HG03442 (cell line): Measurements from ENCODE around the gene STAG3.
A peak's percentile ranks its signal among the peaks of the same experiment; 100 is the strongest.
"Not testable (repeated sequence)": the region's sequence is repeated elsewhere in the genome, so short reads cannot be mapped to it uniquely, and the experiment has no call there.

Experiments
- ATAC-seq: cut with Tn5 transposase; IDR thresholded peaks from one replicate; pipeline ENCODE4 v1.9.1; 2021; ENCODE audit warnings: mild to moderate bottlenecking, moderate library complexity; ENCODE audit not compliant: unreplicated experiment

The STAG3 gene

DNA sequence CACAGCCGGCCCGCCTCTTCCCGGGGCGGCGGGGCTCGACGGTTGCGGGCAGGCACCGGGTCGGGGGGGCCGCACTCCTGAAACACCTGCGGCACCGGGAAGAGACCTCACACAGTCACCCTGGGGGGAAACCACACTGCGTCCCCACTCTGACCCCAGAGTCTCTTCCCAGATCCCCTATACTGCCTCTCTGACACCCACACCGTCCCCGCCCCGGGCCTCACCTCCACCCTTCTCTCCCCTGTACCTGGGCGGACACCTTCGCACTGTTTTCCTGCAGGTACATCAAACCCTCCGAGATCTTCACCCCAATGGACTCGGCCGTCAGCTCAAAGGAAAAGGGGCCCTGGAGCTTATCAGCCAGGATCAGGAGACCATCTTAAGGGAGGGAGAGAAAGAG, 5.9 kb upstream of the STAG3 start:
- ATAC-seq = no peak

DNA sequence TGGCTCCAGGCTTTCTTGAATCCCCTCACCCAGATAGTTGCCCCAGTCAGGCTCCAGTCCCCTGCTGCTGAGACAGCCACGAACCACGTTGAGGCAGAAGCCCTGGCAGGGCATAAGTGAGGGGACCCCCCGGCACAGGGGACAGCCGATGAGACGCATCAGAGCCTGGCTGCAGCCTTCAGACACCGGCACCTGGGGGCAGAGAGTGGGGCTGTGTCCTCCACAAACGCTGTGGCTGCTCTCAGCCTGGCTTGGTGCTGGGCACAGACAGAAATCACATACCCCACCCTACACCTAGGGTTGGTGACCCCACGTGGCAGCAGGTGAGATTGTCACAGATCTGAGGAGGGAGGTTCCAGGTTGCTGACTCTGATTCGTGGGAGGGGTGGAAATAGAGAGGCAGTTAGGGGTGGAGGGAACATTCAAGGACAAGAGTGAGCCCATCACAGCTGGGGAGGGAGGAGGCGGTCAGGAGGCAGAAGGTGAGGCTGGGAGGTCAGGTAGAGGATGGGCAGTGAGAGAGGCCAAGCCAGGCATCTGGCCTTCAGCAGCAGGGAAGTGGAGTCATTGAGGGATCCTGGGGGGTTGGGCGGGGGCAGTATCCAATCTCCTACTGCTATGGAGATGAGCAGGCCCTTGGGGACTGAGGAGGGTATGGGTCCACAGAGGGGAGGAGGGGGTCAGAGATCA, 3.8 kb upstream of the STAG3 start:
- no peak for ATAC-seq

DNA sequence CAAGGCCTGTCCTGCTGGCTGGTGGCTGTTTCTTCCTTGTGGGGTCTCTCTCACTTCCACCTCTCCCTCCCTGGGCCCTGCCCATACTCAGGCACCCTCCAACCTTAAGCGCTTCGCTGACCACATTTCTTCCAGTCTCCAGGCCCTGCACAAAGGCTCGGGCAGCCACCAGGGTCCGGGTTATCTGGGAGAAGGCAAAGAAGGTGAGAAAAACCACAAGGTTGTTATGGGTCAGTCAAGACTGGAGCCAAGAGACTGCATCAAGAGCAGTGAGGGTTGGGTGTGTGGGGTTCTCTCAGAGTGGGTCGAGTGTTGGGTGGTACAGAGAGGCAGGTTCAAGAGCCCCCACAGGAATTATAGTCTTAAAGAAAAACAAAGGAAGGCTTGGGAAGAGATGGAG, 3.1 kb upstream of the STAG3 start:
- ATAC-seq = no peak

DNA sequence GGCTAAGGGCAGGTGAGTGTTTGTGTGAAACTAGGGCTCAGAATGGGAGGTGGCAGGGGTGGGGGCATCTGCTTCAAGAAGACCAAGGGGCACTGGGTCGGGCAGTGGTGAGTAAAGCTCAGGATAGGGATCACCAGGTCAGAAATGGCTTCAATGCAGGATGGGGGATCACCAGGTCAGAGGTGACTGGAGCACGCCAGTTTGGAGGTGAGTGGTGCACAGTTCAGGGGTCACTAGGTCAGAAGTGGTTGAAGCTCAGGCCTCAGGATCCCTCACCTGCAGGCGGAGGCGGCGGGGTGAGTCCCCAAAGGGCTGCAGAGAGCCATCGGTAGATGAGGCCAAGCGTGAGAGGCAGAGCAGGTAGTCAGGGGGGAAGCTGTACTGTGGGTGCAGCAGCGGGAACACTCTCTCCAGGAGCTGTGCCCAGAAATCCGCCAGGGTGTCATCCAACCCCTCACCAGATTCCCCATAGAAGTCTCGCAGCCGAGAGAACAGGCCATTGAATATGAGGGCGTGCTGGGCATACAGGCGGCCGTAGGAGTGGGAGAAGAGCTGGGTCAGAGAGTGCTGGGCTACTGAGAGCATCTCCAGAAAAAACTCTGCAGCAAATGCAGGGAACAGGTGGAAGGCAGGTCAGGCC, 2.3 kb upstream of the STAG3 start:
- ATAC-seq = no peak

DNA sequence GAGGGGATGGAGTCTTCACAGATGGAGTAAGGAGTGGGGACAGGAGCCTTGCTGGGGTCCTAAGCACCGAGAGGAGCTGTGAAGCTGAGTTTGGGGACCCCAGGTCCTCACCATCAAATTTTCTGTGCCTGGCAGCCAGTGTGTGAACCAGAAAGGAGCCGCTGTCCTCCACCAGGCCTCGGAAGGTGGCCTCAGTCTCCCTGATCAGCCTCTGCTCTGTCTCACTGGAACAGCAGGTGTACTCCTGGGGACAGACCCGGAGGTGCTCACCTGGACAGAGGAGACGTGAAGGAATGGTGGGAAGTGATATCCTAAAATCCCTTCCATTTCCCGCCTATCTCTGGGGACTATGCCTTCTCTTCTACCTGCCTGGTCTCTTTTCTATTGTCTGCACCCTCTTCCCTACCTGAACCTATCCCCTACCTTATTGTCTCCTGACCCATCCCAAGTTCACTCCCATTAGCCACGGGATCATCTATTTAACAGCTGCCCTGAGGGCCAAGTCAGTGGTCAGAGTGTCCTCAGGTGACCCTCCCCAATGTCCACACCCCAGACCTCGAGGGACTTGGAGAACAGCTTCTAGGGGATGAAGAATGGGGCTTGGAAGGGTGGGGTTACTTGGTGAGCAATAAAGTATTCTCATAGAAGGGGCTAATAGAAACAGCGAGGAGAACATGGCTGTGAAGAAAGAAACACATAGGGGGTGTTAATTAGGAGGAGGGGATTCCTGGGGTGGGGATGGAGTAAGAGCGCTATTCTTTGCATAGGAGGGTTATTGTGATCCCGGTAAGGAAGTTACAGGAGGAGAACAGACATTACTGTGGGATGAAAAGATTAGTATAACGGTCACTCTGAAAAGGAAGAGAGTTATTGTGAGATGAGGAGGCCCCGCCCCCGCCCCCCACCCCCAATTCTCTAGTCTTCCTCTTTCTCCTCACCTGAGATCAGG, 1.3 kb upstream of the STAG3 start:
- ATAC-seq = no peak

DNA sequence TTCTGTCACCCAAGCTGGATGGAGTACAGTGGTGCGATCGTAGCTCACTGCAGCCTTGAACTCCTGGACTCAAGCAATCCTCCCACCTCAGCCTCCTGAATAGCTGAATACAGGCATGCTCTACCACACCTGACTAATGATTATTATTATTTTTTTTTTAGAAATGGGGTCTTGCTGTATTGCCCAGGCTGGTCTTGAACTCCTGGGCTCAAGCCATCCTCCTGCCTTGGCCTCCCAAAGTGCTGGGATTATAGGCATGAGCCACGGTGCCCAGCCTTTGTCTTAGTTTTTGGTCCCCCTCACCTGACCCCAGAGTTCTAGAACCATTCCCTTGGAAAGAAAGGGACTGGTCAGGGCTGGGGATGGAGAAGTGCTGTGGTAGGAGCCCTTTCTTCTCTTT, 2.4 kb downstream of the STAG3 start:
- ATAC-seq = not testable (repeated sequence)

DNA sequence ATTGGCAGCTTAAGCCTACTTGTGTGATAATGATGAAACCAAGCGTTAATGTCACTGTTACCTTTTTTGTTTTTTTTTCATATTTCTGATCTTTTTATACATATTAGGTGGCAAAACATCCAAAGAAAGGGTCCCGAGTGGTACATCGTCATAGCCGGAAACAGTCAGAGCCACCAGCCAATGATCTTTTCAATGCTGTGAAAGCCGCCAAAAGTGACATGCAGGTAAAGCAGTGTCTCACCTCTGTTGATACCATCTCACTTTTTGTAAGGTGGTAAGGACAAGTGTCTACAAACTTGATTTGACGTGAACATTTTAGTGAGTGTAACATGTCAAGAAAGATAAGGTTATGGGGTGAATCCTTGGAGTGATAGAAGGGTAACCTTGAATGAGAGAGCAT, 4.9 kb downstream of the STAG3 start:
- ATAC-seq = not testable (repeated sequence)

DNA sequence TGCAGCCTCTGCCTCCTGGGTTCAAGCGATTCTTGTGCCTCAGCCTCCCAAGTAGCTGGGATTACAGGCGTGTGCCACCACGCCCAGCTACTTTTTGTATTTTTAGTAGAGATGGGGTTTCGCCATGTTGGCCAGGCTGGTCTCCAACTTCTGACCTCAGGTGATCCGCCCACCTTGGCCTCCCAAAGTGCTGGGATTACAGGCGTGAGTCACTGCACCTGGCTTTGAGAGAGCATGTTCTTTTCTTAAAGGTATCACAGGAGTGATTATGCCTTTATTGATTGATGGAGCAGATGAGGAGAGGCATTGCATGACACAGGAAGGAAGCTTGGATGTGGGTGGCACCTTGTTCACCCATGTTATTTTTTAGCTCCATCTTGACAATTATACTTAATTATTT, 5.4 kb downstream of the STAG3 start:
- not testable (repeated sequence) for ATAC-seq

DNA sequence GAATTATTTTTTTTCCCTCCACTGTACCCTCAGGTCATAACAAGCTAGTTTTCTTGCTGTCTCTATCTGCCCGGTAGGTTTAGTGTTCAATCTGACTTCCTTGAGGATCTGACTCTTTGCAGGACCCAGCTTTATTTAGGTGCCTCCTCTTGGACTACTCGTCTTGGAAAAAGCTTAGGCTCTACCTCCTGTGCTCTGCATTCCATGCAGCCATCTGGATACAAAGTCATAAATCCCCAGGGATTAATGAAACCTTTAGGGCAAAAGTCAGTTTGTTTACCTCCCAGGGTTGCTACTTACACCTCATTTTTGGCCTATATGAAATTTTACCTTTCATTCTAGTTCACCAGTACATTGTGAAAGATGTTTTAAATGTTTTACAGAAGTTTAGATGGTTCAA, 8.0 kb downstream of the STAG3 start:
- no peak for ATAC-seq

DNA sequence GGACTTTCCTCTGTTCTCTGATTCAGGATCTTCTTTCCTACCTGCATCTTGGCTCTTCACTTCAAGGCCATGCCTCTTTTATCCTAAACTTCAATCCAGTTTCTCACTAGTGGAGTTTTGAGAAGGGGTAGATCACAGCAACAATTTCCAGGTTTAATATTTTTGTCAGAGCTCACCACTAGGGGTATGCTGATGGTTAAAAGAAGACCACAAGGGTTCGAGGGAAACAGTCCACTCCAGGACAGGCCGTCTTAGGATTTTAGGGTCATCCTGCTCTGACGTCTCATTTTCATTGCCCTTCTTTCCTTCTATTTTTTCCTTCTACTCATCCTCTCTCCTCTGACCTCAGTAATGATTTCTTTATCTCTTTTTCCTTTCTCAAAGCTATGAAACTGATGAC, 11.3 kb downstream of the STAG3 start:
- no peak for ATAC-seq

DNA sequence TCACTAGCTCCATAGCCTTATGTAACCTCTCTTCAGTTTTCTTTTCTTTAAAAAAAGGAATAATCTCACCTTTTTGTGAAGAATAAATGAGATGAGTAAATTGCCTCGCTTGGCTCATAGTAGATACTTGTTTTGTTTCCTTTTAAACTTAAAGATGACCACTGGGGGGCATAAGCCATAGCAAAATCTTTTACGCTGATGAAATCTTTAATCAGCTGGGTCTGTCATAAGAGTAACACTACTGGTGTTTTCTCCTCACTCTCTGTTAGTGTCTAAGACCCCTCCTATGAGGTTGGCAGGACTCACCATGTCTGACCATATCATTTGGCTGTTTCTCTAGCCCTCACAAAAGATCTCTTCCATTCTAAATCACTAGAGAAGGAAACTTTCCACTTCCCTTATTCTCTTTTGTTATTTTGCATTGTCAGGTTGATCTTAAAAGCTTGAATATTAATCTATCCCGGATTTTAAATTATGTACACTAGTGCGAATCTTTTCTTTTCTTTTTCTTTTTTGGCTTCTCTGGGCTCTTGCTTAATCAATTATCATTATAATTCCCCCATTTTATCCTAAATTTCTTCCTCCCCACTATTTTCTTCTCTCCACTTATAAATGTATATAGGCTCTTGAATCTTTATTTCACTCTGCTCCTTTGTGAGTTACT, 12.5 kb downstream of the STAG3 start:
- no peak for ATAC-seq

DNA sequence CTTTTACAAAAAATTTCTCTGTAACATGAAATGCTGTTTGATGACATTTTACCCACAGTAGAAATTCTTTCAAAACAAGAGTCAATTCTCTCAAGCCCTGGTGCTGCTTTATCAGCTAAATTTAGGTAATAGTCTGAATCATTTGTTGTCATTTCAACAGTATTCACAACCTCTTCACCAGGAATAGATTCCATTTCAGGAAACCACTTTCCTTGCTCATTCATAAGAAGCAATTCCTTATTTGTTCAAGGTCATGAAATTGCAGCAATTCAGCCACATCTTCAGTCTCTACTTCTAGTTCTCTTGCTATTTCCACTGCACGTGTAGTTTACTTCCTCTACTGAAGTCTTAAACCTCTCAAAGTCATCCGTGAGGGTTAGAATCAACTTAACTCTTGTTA, 14.1 kb downstream of the STAG3 start:
- ATAC-seq = no peak

DNA sequence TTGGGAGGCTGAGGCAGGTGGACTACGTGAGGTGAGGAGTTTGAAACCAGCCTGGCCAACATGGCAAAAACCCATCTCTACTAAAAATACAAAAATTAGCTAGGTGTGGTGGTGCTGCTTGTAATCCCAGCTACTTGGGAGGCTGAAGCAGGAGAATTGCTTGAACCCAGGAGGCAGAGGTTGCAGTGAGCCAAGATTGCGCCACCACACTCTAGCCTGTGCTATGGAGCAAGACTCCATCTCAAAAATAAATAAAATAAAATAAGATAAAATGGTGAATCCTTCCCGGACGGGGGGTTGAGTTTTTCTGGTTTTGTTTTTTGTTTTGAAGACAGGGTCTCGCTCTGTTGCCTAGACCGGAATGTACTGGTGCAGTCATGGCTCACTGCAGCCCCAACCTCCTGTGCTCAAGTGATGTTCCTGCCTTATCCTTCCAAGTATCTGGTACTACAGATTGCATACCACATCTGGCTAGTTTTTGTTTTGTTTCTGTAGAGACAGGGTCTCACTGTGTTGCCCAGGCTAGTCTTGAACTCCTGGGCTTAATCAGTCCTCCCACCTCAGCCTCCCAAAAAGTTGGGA, 14.7 kb downstream of the STAG3 start:
- not testable (repeated sequence) for ATAC-seq

DNA sequence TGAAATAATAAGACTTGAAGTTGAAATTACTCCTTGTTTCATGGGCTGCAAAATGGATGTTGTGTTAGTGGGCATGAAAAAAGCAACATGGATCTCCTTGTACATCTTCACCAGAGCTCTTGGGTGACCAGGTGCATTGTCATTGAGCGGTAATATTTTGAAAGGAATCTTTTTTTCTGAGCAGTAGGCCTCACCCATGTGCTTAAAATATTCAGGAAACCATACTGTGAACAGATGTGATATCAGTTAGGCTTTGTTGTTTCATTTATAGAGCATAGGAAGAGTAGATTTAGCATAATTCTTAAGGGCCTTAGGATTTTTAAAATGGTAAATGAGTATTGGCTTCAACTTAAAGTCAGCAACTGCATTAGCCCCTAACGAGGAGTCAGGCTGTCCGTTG, 15.3 kb downstream of the STAG3 start:
- ATAC-seq = no peak

DNA sequence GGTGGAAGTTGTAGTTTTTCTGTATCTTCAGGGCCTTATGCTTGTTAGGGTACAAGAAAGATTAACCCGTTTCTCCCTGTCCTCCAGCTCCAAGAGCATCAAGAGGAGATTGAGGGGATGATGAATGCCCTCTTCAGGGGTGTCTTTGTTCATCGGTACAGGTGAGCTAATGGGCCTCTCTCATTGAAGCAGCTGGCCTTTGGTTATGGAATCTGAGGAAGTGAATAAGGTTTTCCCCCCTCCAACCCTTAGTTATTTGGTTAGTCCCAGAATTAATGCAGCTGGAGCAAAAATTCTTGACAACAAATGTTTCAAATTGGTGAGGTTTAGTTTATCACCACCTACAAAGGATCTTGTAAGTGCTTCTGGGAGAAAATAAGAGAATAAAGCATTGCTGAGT, 17.5 kb downstream of the STAG3 start:
- ATAC-seq = no peak

DNA sequence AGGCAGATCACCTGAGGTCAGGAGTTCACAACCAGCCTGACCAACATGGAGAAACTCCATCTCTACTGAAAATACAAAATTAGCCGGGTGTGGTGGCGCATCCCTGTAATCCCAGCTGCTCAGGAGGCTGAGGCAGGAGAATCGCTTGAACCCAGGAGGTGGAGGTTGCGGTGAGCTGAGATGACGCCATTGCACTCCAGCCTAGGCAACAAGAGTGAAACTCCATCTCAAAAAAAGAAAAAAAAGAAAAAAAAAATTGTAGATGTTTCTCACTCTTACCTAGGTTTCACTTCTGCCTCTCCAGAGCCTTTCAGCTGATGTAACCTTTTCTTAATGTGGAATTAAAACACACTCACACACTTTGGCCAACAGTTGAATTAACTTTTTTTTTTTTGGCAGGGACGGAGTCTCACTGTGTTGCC, 18.2 kb downstream of the STAG3 start:
- not testable (repeated sequence) for ATAC-seq

DNA sequence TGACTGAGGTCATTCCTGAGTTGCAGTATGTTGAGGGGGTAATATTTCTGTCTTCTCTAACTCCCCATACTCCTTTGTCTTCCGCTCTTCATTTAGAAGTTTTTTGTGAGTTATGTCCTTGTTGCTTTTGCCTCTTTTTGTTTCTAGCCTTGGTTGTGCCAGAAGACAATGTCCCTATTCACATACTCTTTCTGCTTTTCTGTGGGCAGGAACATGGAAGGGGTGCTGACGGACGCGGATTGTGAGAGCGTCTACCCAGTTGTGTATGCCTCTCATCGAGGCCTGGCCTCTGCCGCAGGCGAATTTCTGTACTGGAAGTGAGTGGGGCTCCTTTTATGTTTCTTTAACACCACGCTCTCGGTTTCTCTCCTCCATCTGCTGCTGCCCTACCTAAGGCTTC, 20.5 kb downstream of the STAG3 start:
- ATAC-seq = no peak

DNA sequence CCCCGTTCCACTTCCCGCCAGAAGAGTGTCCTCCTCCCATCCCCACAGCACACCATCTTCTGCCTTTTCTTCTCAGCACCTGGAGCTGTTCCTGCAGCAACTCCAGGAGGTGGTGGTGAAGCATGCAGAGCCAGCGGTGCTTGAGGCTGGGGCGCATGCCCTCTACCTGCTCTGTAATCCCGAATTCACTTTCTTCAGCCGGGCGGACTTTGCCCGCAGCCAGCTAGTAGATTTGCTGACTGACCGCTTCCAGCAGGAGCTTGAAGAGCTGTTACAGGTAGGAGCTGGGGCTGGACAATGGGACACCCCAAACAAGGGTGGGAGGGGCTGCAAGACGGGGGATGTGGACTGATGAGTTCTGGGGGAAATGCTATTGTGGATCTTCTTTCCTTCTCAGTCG, 23.0 kb downstream of the STAG3 start:
- ATAC-seq = no peak

DNA sequence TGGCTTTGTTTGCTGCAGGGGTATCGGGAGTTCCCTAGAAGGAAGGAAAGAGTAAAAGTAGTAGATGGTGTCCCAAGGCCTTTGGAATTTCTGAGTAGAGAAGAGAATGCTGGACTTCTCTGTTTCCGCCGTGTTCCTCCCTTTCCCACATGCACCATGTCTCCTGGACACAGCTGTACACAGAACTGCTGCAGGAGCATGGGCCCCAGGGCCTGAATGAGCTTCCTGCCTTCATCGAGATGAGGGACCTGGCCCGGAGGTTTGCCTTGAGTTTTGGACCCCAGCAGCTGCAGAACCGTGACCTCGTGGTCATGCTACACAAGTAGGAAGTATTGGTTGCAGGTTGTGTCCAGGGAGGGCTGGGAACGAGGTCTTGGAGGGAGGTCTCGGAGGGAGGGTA, 26.7 kb downstream of the STAG3 start:
- ATAC-seq = no peak

DNA sequence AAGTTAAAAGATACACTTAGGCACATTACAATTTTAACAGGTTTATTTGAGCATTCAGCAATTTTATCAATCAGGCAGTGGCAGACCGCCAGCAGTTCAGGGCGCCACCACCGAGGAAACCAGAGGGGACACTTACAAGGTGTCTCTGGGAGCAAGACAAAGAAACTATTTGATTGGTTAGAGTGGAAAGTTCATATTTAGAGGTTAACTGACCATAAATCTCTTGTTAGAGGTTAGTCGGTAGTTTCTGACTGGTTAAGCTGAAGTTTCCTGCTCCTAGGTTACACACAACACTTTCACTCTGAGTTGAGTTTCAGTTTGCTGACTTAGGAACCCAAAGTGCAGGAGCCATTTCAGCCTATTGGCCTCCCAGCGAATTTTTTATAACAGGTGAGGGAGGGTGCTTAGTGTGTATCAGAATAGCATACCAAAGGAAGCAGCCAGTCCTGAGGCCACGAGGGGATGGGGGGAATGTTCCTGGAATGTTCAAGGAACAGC, 31.2 kb downstream of the STAG3 start:
- ATAC-seq = peak; percentile 73

DNA sequence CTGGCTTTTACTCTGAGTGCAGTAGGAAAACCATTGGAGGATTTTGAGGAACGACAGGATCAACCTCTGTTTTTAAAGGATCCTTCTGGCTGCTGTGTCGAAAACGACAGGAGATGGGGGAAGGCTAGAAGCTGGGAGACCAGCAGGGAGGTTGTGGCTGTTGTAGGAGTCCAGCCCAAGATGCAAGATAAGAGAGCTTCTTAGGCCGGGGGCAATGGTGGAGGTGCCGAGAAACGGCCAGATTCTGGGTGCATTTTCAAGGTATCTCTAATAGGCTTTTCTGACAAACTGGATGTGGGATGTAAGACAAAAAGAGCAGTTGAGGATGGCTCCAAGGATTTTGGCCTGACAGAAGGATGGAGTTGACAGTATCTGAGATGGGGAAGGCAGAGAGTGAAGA, 31.8 kb downstream of the STAG3 start:
- no peak for ATAC-seq
